HUDEP-2 (cell line): ENCODE results near the gene OR2T29.
"Not testable (repeated sequence)": the region's sequence is repeated elsewhere in the genome, so short reads cannot be mapped to it uniquely, and the experiment has no call there.

Experiments
- DNase-seq, 76 experiments: peaks; one replicate each; lab custom pipeline; 2025; ENCODE audit not compliant: unreplicated experiment in 76 of 76; lab: John Stamatoyannopoulos, UW

Gene OR2T29

GRCh38 chr1:248521856-248522255, 40.7 kb downstream of the OR2T29 start:
- no peak for DNase-seq

DNA sequence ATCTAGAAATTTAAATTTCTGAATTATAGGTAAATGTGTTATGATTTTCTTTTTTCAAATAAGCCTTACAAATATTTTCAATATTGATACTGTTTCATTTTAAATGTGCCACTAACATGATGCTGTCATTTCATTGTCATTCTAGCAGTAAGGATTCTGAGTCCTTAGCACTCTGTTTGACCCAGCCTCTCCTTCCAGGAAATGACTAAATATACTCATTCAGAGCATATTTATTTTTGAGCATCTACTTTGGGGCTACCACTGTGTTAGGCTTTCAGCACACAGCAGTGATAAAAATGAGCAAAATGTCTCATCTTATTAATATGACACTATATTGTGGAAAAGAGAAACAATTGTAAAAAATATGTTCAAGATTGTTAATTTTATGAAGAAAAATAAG, 52.4 kb downstream of the OR2T29 start:
- not testable (repeated sequence) for DNase-seq

DNA sequence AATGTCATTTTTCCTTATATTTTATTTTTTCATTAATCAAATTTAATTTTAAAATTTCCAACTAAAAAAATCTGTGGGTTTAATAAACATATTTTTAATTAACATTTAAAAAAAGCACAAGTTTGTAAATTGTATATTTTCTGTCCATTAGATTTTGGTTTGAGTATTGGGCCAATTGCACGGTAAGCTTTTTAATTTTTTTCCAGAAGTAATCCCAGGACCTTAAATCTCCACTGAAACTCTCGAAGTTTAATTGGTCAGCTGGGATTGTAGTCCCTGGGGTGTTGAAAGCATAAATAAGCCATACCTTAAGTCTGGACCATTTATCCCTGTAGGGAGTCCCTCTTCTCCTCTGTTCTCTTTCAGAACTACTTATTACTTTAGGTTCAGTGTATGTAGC, 54.8 kb downstream of the OR2T29 start, which contains the start of gene OR2G6:
TSS of gene OR2G6 (plus strand) at position 301 of the 400 bp plus-strand sequence. CDS start 13,574 bp downstream, outside the sequence.
- not testable (repeated sequence) for DNase-seq
